GM21526 (cell line): ENCODE results near the gene PAX6.
"Not testable (repeated sequence)": the region's sequence is repeated elsewhere in the genome, so short reads cannot be mapped to it uniquely, and the experiment has no call there.

Source experiments
- ATAC-seq: cut with Tn5 transposase; IDR thresholded peaks from one replicate; pipeline ENCODE4 v1.9.1; 2021; ENCODE audit warnings: moderate library complexity; ENCODE audit not compliant: unreplicated experiment, low FRiP score

The PAX6 gene

GRCh38 chr11:31779374-31779791 lies 31.7 kb downstream of the PAX6 start:
- no peak for ATAC-seq

DNA sequence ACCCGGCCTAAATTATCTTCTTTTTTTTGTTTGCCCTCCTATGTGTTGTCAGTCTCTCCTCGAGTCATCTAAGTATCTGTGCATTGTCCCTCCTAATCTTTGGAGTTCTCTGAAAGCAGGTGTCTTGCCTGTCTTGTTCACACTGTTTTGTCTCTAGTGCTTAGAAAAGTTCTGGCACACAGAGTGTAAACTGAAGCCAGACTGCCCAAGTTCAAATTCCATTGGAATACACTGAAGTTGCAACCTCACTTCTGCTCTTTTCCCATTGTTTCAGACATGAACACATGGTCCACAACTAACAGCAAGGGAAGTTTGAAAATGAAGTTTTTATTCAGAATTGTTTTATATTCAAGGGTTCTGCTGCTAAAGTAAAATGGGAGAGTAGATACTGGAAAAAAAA lies 38.7 kb downstream of the PAX6 start:
- ATAC-seq = no peak

- ATAC-seq = no peak
Observed at GRCh38 chr11:31770011-31770700, 41.0 kb downstream of the PAX6 start.

DNA sequence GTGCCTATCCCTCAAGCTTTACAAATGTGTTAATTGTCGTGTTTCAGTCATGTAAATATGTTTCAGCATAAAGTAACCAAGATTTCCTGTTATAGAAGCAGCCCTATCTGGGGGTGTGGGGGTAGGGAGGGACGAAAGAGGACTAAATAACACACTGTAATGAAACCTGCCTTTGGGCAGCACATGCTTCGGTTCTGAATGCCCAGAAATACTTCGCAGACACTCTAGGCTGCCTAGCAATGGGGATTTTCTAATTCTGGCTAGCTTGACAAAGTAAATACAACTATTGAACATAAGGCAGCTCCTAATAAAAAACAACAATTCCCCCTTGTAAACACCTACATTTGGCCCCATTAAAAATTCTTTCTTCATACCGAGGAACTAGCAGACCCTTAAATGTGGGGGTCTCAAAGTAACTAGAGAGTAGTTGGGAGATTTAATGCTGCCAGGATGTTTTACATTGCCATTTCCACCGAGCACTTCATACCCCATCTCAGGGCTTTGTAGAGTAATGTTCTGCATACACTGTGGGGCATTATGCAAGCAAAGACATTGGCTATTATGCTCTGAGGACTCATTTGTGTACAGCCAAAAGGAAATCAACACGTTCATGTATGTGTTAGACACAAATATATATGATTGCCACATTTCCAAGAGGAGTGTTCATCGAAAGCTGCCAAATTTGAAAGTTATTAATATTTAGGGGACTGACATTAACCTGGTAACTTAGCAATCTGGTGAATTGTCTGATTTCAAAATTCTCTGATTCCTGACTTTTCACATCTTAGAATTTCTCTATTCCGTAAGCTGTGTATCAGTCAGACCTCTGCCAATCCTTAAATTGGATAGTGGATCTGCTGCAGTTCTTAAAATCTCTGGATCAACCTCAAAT lies 42.1 kb downstream of the PAX6 start:
- no peak for ATAC-seq

- no peak for ATAC-seq
Observed at GRCh38 chr11:31767685-31768084, 43.4 kb downstream of the PAX6 start.

DNA sequence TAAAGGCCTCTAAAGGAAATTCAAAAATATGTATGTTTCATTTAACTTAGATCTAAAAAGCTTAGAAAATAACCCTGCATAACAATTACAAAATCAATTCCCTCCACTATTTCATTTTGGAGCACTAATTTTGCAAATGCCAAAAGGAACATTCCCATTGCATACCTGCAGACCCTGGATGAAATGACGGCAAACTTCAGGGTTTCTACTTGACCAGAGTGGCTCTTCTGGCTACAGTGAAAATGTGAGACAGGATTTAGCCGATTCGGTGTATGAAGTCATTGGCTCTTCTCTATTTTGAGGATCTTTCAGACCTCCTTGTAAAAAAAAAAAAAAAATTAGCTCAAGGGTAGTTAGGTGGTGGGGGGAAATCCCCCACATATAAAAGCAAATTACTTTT lies 44.1 kb downstream of the PAX6 start:
- no peak for ATAC-seq

- no peak for ATAC-seq
Observed at GRCh38 chr11:31764766-31765165, 46.4 kb downstream of the PAX6 start.

DNA sequence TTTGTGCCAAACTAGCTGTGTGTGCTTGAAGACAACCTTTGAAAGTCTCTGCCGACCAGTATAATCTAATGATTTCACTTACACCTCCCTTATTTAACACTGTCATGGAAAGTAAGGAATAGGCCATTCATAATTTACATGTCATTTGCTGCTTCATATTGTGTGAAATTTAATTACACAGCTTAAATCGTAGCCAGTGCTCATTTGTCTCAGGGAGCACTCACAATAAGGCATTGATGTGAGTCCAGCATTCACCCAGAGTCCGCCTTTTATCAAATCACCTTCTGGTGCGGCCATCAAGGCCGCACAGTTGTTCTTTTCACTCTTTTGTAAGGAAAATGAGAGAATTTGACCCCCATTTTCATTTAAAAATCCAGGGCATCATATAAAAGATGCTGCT lies 46.9 kb downstream of the PAX6 start:
- no peak for ATAC-seq

GRCh38 chr11:31763296-31763695 lies 47.8 kb downstream of the PAX6 start:
- ATAC-seq = no peak

- no peak for ATAC-seq
Observed at GRCh38 chr11:31761636-31762035, 49.5 kb downstream of the PAX6 start.

GRCh38 chr11:31757260-31757835 lies 53.8 kb downstream of the PAX6 start:
- no peak for ATAC-seq

GRCh38 chr11:31747581-31747980 lies 63.5 kb downstream of the PAX6 start:
- no peak for ATAC-seq

- not testable (repeated sequence) for ATAC-seq
Observed at GRCh38 chr11:31740731-31741368, 70.3 kb downstream of the PAX6 start.

DNA sequence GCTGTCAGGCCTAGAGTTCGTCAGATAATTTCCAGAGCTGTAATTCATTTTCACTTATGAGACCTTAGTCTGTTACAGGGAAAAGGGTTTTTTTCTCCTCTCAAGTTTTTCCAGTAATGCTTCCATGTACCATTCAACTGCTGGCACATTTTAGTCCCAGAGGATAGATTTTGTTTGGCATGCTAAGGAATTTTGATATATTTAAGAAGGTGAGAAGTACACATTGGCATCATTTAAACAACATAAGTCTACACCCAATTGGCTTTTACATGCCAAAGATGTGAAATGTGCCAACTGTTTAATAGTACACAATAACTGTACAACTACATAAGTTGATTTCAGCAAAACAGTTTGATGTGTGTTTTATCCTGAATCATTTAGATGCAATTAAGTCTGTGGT lies 71.0 kb downstream of the PAX6 start:
- no peak for ATAC-seq
